Astrocyte (in vitro differentiated cells and primary cell): Measurements from ENCODE around the gene PAK4. TPM values are rescaled to one million over a fixed set of nuclear protein-coding genes. Genes with fewer than 3 reads are reported as not detected.

Experiments
- DNase-seq: peaks from one replicate; pipeline ENCODE4 v3.0.0-alpha.2; 2010; ENCODE audit warnings: low read depth
- FAIRE-seq: peaks from 2 replicates; lab custom pipeline; 2011; peaks lifted over from hg19 to GRCh38; lab: Jason Lieb, UNC
- H2AFZ ChIP-seq: 2 replicates; pipeline ENCODE4 v1.6.0; 2012; ENCODE audit warnings: low read depth, low read length, inconsistent platforms
- H3K27ac ChIP-seq: 2 replicates; pipeline ENCODE4 v1.5.1; 2011; ENCODE audit warnings: low read depth, low read length, inconsistent platforms
- H3K27me3 ChIP-seq: 2 replicates; pipeline ENCODE4 v1.6.0; 2011; ENCODE audit warnings: low read length, inconsistent platforms; ENCODE audit not compliant: insufficient read depth
- H3K36me3 ChIP-seq: 2 replicates; pipeline ENCODE4 v1.5.1; 2011; ENCODE audit warnings: low read length, inconsistent platforms; ENCODE audit not compliant: insufficient read depth
- H3K4me1 ChIP-seq: 2 replicates; pipeline ENCODE4 v1.5.1; 2011; ENCODE audit warnings: low read length, inconsistent platforms; ENCODE audit not compliant: insufficient read depth
- H3K4me2 ChIP-seq: 2 replicates; pipeline ENCODE4 v1.6.0; 2012; ENCODE audit warnings: low read length, inconsistent platforms
- H3K4me3 ChIP-seq: 2 replicates; pipeline ENCODE4 v1.5.1; 2011; ENCODE audit warnings: low read depth, mild to moderate bottlenecking, low read length, inconsistent platforms; ENCODE audit not compliant: insufficient read depth
- H3K79me2 ChIP-seq: 2 replicates; pipeline ENCODE4 v1.6.0; 2012; ENCODE audit warnings: mild to moderate bottlenecking, low read length, inconsistent platforms; ENCODE audit not compliant: insufficient read depth
- H3K9ac ChIP-seq: 2 replicates; pipeline ENCODE4 v1.6.0; 2012; ENCODE audit warnings: mild to moderate bottlenecking, low read length, inconsistent platforms
- H3K9me3 ChIP-seq: 2 replicates; pipeline ENCODE4 v1.5.1; 2012; ENCODE audit warnings: low read depth, mild to moderate bottlenecking, low read length, inconsistent platforms; ENCODE audit not compliant: insufficient read depth
- H4K20me1 ChIP-seq: 2 replicates; pipeline ENCODE4 v1.6.0; 2012; ENCODE audit warnings: low read length, inconsistent platforms; ENCODE audit not compliant: insufficient read depth
- H3K27ac Mint-ChIP-seq: one replicate; pipeline ENCODE4 v1.8.0; 2021; ENCODE audit warnings: mild to moderate bottlenecking, mixed read lengths; ENCODE audit not compliant: unreplicated experiment
- H3K27me3 Mint-ChIP-seq: one replicate; pipeline ENCODE4 v1.8.0; 2021; ENCODE audit warnings: low read depth, mixed read lengths; ENCODE audit not compliant: unreplicated experiment
- H3K36me3 Mint-ChIP-seq: one replicate; pipeline ENCODE4 v1.8.0; 2021; ENCODE audit warnings: low read depth, mixed read lengths; ENCODE audit not compliant: unreplicated experiment
- H3K4me1 Mint-ChIP-seq: one replicate; pipeline ENCODE4 v1.8.0; 2021; ENCODE audit warnings: low read depth, mixed read lengths; ENCODE audit not compliant: unreplicated experiment
- H3K4me3 Mint-ChIP-seq: one replicate; pipeline ENCODE4 v1.8.0; 2021; ENCODE audit warnings: mild to moderate bottlenecking, moderate library complexity, mixed read lengths; ENCODE audit not compliant: unreplicated experiment
- H3K9me3 Mint-ChIP-seq: one replicate; pipeline ENCODE4 v1.8.0; 2021; ENCODE audit warnings: mild to moderate bottlenecking, mixed read lengths; ENCODE audit not compliant: unreplicated experiment
- EZH2 ChIP-seq: IDR thresholded peaks from 2 replicates; pipeline ENCODE4 v1.6.1; 2012; ENCODE audit warnings: mild to moderate bottlenecking, low read length, inconsistent platforms; ENCODE audit not compliant: insufficient read depth
- total RNA-seq: library from RNA; stranded (reverse); gene quantifications from 2 replicates; pipeline ENCODE4 v1.2.1, GENCODE V29; 2021
- TF ChIP-seq, protein P1 (sequence below): IDR thresholded peaks from 2 replicates; pipeline ENCODE4 v1.5.1; 2011; ENCODE audit warnings: low read depth, mild to moderate bottlenecking, inconsistent platforms, low read length, moderate library complexity; ENCODE audit not compliant: insufficient read depth

Gene PAK4
- total RNA-seq, 1 donor from 2014 or later, result 48.0 TPM

DNA sequence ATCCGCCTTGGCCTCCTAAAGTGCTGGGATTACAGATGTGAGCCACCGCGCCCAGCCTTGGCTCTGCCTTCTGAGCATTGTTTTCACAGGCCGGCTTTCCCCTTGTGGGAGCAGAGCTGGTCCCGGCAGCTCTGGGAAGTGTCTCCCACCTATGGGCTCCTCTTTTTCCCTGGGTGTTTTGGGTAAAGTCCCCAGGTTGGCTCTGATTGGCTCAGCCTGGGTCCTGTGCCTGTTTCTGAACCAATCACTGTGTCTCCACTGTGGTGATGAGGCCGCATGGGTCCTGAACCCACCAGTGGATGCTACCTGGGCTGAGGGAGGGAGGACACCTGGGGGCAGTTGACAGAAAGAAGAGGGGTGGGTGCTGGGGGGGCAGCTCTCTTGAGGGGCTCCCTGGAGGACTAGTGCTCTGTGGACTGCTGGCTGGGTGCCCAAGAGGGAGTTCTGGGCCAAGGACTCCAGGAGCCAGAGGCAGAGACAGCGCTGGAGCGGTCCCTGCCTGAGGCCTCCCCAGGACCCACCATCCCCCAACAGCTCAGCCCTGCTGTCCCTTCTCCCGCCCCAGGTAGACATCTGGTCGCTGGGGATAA is 51.6 kb downstream of the PAK4 start:
- H3K4me1 Mint-ChIP-seq, result no peaks in the 10 kb centered on the region
- Histone ChIP-seq H3K9ac (no peak overlapping the region), H4K20me1 (no peaks in the 10 kb centered on the region), H3K27ac (no peak overlapping the region), H3K4me1 (no peaks in the 10 kb centered on the region), H3K36me3 (peaks cover 3% of the 10 kb centered on the region), H3K4me3 (no peak overlapping the region), H3K9me3 (no peaks in the 10 kb centered on the region), H2AFZ (no peak overlapping the region), H3K79me2 (no peaks in the 10 kb centered on the region), H3K27me3 (no peaks in the 10 kb centered on the region), H3K4me2 (no peak overlapping the region)
- TF ChIP-seq EZH2, result no peak
- TF ChIP-seq, protein P1, sequence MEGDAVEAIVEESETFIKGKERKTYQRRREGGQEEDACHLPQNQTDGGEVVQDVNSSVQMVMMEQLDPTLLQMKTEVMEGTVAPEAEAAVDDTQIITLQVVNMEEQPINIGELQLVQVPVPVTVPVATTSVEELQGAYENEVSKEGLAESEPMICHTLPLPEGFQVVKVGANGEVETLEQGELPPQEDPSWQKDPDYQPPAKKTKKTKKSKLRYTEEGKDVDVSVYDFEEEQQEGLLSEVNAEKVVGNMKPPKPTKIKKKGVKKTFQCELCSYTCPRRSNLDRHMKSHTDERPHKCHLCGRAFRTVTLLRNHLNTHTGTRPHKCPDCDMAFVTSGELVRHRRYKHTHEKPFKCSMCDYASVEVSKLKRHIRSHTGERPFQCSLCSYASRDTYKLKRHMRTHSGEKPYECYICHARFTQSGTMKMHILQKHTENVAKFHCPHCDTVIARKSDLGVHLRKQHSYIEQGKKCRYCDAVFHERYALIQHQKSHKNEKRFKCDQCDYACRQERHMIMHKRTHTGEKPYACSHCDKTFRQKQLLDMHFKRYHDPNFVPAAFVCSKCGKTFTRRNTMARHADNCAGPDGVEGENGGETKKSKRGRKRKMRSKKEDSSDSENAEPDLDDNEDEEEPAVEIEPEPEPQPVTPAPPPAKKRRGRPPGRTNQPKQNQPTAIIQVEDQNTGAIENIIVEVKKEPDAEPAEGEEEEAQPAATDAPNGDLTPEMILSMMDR, result no peak
- no peaks in the 10 kb centered on the region for H3K27me3 Mint-ChIP-seq
- FAIRE-seq (no peak), DNase-seq (no peak)
- H3K36me3 Mint-ChIP-seq, result peaks cover 6% of the 10 kb centered on the region
- no peak overlapping the region for H3K27ac Mint-ChIP-seq
- no peaks in the 10 kb centered on the region for H3K9me3 Mint-ChIP-seq
- H3K4me3 Mint-ChIP-seq, result no peak overlapping the region

DNA sequence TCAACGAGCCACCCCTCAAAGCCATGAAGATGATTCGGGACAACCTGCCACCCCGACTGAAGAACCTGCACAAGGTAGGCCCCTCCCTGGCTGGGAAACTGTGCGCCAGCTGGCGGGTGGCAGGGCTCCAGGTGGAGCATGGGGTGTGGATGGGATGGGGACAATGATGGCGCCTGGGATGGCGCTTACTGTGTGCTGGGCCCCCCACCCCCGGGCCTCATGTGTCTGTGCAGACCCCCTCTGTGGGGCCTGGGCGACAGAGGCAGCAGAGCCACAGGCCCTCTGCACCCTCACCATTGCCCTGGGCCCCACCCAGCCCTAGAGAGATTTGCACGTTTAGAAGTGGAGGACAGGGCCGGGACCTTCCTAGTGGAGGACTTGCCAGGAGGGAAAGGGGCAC is 52.1 kb downstream of the PAK4 start:
- H3K4me1 Mint-ChIP-seq, result no peaks in the 10 kb centered on the region
- peaks cover 7% of the 10 kb centered on the region for H3K36me3 Mint-ChIP-seq
- no peak for FAIRE-seq

More for the DNA sequence above, 52.1 kb downstream of the PAK4 start:
- Histone ChIP-seq H3K79me2 (no peaks in the 10 kb centered on the region), H3K9me3 (no peaks in the 10 kb centered on the region), H3K4me1 (no peaks in the 10 kb centered on the region), H3K36me3 (peaks cover 3% of the 10 kb centered on the region), H4K20me1 (no peaks in the 10 kb centered on the region), H3K4me3 (no peak overlapping the region), H3K27me3 (no peaks in the 10 kb centered on the region), H3K9ac (no peak overlapping the region), H3K4me2 (no peak overlapping the region), H3K27ac (no peak overlapping the region), H2AFZ (no peak overlapping the region)
- H3K9me3 Mint-ChIP-seq, result no peaks in the 10 kb centered on the region
- no peak overlapping the region for H3K27ac Mint-ChIP-seq
- H3K27me3 Mint-ChIP-seq, result no peaks in the 10 kb centered on the region
- no peak overlapping the region for H3K4me3 Mint-ChIP-seq
- TF ChIP-seq, protein P1, result no peak
- no peak for TF ChIP-seq EZH2
- no peak for DNase-seq
